ENCODE measurements around the gene PRTG.
"Not testable (repeated sequence)": the region's sequence is repeated elsewhere in the genome, so short reads cannot be mapped to it uniquely, and the experiment has no call there.

The PRTG gene

DNA sequence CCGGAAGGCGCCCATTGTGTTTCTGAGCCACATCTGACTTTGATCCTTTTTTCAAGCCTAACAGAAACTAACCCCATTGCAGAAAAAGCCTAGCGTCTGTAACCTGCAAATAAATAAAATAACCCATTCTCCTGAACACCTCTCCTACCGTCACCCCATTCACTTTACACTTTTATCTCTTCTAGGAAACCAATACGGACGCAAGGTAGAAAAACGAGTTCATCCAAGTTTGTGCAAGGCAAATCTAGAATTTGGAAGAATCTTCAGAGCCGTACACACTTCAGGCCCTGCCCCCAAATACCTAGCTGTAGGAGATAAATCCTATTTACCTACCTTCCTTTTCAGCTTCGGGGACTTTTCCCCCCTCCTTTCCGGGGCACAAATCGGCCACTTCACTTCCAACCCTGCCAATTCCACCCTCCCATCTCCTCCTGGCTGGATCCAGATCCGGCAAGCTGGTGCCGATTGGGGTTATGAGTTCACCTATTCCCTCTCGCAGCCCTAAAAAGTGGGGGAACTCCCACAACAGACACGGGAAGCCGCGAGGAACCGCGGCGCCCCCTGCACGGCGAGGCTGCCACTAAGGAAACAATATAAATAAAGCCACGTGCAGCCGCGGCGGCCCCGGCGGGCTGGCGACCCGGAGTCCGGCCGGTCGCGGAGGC lies 987 bp downstream of the PRTG start:
- DNase-seq = no peak

GRCh38 chr15:55740981-55741832 lies 1.7 kb downstream of the PRTG start:
- no peak for DNase-seq

DNA sequence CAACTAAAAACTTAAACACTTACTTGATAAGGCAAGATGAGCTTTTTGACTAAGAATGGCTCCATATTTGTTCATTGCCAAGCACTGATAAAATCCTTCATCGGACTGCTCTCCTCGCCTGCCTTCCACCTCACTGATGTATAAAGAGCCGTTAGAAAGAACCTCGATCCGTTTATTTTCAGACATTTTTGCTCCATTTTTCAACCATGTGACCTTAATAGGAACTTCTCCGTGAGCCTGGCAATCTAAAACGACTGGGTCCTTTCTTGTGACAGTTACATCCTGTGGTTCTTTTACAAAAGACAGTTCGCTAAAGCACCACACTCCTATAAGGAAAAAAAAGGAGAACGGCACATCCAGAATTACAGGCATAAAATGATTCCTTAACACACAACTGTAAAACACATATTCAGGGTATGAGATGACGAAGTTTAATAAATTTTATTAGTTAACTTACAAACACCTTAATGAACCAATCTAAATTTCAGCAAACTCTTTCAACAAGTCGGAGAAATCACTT lies 2.5 kb downstream of the PRTG start:
- no peak for DNase-seq

DNA sequence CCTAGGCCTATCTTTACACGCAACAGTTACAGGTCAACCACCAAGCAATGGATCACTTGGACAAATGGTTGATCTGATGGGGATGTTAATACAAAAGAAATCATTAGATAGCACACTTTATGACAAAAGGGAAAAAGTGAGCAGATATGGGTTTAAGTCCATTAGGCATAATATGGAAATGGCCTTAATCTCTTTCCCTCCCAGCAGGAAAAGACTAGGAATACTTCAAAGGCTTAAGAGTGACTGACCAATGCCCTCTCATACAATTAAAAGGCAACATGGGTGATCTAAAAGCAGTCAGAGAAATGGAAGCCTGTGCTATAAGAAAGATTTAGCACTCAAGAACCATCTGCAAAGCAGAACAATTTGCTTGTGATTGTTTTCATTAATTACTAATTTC lies 3.3 kb downstream of the PRTG start:
- no peak for DNase-seq

GRCh38 chr15:55738715-55739114 lies 4.2 kb downstream of the PRTG start:
- no peak for DNase-seq

DNA sequence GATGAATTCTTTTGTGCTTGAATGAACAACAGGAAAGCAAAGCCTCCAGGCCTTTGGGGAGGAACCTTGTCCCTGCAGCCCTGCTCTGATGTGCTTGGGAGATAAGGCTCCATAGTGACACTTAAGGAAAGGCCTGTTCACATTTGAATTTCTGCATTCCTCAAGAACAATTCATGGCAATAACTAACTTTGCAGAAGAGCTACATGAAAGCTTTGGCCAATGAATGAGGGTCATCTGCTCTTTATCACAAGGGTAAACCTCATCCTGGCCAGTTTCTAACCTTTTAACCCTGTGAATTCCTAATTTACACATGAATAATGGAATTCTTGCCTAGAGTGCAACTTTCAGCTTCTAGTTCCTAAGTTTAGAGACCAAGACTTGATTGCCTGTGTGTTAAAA lies 5.6 kb downstream of the PRTG start:
- DNase-seq = no peak

GRCh38 chr15:55736756-55737155 lies 6.2 kb downstream of the PRTG start:
- no peak for DNase-seq

- DNase-seq = no peak
Observed at GRCh38 chr15:55734641-55735040, 8.3 kb downstream of the PRTG start.

DNA sequence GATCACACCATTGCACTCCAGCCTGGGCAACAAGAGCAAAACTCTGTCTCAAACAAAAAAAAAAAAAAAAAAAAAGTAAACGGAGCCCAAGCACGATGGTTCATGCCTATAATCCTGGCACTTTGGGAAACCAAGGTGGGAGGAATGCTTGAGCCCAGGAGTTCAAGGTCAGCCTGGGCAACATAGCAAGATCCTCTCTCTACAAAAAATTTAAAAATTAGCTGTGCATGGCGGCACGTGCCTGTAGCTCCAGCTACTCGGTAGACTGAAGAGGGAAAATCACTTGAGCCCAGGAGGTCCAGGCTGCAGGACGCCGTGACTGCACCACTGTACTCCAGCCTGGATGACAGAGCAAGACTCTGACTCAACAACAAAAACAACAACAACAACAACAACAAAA lies 9.5 kb downstream of the PRTG start:
- DNase-seq = not testable (repeated sequence)

DNA sequence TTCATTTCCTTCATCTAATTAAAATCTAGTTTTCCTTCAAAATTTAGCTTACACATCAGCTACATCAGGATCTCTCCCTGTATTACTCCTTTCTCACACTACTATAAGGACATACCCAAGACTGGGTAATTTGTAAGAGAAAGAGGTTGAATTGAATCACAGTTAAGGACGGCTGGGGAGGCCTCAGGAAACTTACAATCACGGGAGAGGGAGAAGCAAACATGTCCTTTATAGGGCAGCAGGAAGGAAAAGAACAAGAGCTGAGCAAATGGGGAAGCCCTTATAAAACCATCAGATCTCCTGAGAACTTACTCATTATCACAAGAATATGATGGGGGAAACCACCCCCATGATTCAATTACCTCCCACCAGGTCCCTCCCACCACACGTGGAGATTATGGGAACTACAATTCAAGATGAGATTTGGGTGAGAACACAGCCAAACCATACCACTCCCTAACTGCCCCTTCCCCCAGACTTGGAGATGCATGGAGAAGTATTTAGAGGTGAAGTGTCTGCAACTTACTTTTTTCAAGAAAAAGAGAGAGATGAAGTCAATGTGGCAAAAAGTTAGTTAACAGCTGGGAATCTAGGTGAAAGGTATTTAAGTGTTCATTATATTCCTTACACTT lies 21.3 kb downstream of the PRTG start:
- no peak for DNase-seq

DNA sequence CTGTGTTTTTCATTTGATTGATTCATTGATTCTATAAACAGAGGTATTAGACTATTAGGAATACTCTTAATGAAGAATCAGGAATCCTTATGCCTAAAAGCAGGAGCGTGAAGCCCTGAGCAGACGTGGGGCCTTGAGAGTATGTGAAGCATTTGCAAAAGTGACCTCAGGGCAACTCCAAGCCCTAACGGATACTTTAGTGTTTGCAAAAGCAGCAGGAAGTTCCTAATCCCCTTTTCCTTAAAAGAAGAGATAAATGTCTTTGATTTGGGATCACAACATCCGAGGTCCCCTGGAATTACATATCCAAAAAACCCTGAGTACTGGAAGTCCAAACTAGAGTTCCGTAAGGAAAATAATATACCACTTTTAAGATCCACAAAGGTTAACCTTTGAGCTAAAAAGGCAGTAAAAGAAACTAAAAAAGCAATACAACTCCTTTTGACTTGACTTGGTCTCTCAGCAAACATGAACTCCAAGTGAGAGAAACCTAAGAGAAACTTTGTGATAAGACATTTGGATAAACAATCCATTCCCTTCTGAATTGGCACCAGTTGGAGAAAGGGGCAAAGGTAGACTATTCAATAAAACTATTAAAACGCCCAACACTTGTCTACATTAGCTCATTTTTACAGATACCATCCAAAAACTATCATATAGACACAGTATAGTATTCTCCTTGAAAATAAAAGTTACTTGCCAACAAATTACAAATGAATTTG lies 27.4 kb downstream of the PRTG start:
- no peak for DNase-seq

DNA sequence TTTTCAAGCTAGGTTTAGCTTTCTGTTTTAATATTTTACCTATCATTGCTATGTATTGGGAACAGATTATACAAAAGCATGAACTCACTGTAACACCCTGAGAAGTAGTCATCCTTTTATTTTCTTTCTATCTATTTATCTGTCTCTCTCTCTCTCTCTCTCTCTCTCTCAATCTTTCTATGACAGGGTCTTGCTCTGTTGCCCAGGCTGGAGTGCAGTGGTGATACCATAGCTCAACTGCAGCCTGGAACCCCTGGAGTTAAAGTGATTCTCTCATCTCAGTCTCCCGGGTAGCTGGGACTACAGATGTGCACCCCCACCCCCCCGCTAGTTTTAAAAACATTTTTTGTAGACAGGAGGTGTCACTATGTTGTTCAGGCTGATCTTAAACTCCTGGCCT lies 28.9 kb downstream of the PRTG start:
- DNase-seq = no peak

GRCh38 chr15:55712363-55712762 lies 30.6 kb downstream of the PRTG start:
- DNase-seq = no peak

GRCh38 chr15:55710286-55710685 lies 32.7 kb downstream of the PRTG start:
- no peak for DNase-seq

- DNase-seq = no peak
Observed at GRCh38 chr15:55709458-55709857, 33.5 kb downstream of the PRTG start.

GRCh38 chr15:55708720-55709119 lies 34.2 kb downstream of the PRTG start:
- DNase-seq = no peak

- no peak for DNase-seq
Observed at GRCh38 chr15:55707951-55708350, 35.0 kb downstream of the PRTG start.

DNA sequence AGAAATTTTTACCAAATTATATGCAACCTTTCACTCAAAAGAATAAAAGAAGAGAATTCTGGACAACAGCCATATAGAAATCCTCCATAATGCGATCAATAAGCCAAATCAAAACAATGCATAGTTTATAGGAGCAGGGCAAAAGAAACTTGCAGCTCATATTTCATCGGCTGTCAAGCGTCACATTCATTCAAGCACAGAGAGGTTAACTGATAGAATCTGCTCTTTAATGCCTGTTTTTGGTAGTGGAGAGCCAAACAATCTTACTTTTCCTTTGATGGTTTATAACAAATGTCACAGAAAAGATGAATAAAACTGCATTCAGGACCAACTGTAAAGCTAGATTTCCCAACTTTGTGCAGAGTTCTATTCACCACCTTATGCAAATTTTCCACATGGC lies 35.4 kb downstream of the PRTG start:
- no peak for DNase-seq

GRCh38 chr15:55703873-55704301 lies 39.1 kb downstream of the PRTG start:
- no peak for DNase-seq

GRCh38 chr15:55700876-55701275 lies 42.1 kb downstream of the PRTG start:
- no peak for DNase-seq

GRCh38 chr15:55698653-55699052 lies 44.3 kb downstream of the PRTG start:
- DNase-seq = no peak

GRCh38 chr15:55696221-55696620 lies 46.7 kb downstream of the PRTG start:
- no peak for DNase-seq

DNA sequence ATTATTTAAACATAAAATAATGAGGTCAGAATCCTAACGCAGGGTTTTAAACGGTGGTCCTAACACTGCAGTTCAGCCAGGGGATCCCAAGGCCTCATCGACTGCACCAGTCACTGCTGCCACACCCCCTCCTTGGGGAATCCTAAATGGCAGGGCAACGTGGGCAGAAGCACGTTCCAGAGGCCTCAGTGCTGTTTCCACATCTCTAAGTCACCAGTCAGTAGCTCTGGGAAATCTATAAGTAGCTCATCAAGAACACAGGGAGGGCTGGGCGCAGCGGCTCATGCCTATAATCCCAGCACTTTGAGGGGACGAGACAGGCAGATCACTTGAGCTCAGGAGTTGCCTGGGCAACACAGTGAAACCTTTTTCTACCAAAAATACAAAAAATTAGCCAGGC lies 47.5 kb downstream of the PRTG start:
- no peak for DNase-seq

Data from T-helper 9 cell (primary cell).